Superior temporal gyrus (tissue), 1 donor: ENCODE results near the gene RNASE13.
A peak's percentile ranks its signal among the peaks of the same experiment; 100 is the strongest.

Source experiments
- DNase-seq: peaks from one replicate; pipeline ENCODE4 v3.0.0-alpha.2; 2016; ENCODE audit errors: extremely low spot score

RNASE13 gene

GRCh38 chr14:21034707-21035106 is at the start of gene RNASE13:
TSS of gene RNASE13 (minus strand) at chr14:21034807. CDS start at chr14:21034288, 519 bp downstream.
- no peak for DNase-seq

GRCh38 chr14:21084396-21084795 is 49.8 kb upstream of the RNASE13 start:
- DNase-seq: no peak

- DNase-seq: no peak
Observed at GRCh38 chr14:21083565-21084325, 49.1 kb upstream of the RNASE13 start.

- DNase-seq: no peak
Observed at GRCh38 chr14:21081521-21082142, 47.0 kb upstream of the RNASE13 start.

GRCh38 chr14:21078726-21079125 is 44.1 kb upstream of the RNASE13 start:
- no peak for DNase-seq

- peak; percentile 46 for DNase-seq
Observed at GRCh38 chr14:21078287-21078686, 43.7 kb upstream of the RNASE13 start.

- no peak for DNase-seq
Observed at GRCh38 chr14:21077672-21078071, 43.1 kb upstream of the RNASE13 start.

GRCh38 chr14:21075719-21076437 is 41.3 kb upstream of the RNASE13 start:
- no peak for DNase-seq

GRCh38 chr14:21074398-21075272 is 40.0 kb upstream of the RNASE13 start:
- DNase-seq: no peak

- DNase-seq: no peak
Observed at GRCh38 chr14:21073921-21074320, 39.3 kb upstream of the RNASE13 start.

- no peak for DNase-seq
Observed at GRCh38 chr14:21072781-21073339, 38.3 kb upstream of the RNASE13 start.

- no peak for DNase-seq
Observed at GRCh38 chr14:21072031-21072473, 37.4 kb upstream of the RNASE13 start.

- peak; percentile 40 for DNase-seq
Observed at GRCh38 chr14:21071225-21072030, 36.8 kb upstream of the RNASE13 start.

GRCh38 chr14:21070610-21071224 is 36.1 kb upstream of the RNASE13 start:
- DNase-seq: peak; percentile 20

GRCh38 chr14:21070083-21070609 is 35.5 kb upstream of the RNASE13 start, which contains the start of gene ARHGEF40:
TSS of gene ARHGEF40 (plus strand) at chr14:21070304. CDS start at chr14:21070397, 93 bp downstream.
- DNase-seq: peak; percentile 75

GRCh38 chr14:21069388-21070082 is 34.9 kb upstream of the RNASE13 start:
- peak; percentile 70 for DNase-seq

GRCh38 chr14:21068521-21069387 is 34.1 kb upstream of the RNASE13 start:
- peak; percentile 80 for DNase-seq
